Upper lobe of left lung (tissue), 6 donors: ENCODE data around the gene LIPM. TPM values are rescaled to one million over a fixed set of nuclear protein-coding genes. Genes with fewer than 3 reads are reported as not detected.

Experiments used
- ATAC-seq, 2 donors: fragments of 200-7000 bp; cut with Tn5 transposase; one replicate each; pipeline ENCODE4 v1.9.1; 2022; ENCODE audit warnings: mild to moderate bottlenecking in 2 of 2, moderate library complexity in 2 of 2; ENCODE audit not compliant: low FRiP score in 2 of 2
- DNase-seq, 2 donors: peaks; one replicate each; pipeline ENCODE4 v3.0.0-alpha.2; 2019 to 2020
- H3K27ac ChIP-seq, 4 donors: fragments of 200-600 bp; sonication (generic); one replicate each; pipeline ENCODE4 v1.5.1; 2016 to 2019
- H3K27me3 ChIP-seq, 4 donors: fragments of 200-600 bp; sonication (generic); one replicate each; pipeline ENCODE4 v1.5.1; 2017 to 2019
- H3K36me3 ChIP-seq, 4 donors: fragments of 200-600 bp; sonication (generic); one replicate each; pipeline ENCODE4 v1.5.1; 2016 to 2019
- H3K4me1 ChIP-seq, 4 donors: fragments of 200-600 bp; sonication (generic); one replicate each; pipeline ENCODE4 v1.5.1; 2018 to 2019
- H3K4me3 ChIP-seq, 4 donors: fragments of 200-600 bp; sonication (generic); one replicate each; pipeline ENCODE4 v1.5.1; 2017 to 2019; ENCODE audit warnings: mild to moderate bottlenecking in 2 of 4, moderate library complexity in 1 of 4
- H3K9me3 ChIP-seq, 4 donors: fragments of 200-600 bp; sonication (generic); one replicate each; pipeline ENCODE4 v1.5.1; 2018 to 2019
- EP300 ChIP-seq, 4 donors: sonication (generic); formaldehyde crosslinking; IDR thresholded peaks; one replicate each; pipeline ENCODE4 v1.5.1; 2017; ENCODE audit warnings: antibody characterized with exemption in 4 of 4, control low read depth in 2 of 4
- POLR2A ChIP-seq, 4 donors: fragments of 450-650 bp; IDR thresholded peaks; one replicate each; pipeline ENCODE4 v1.5.1; 2016 to 2017; ENCODE audit warnings: antibody characterized with exemption in 4 of 4, mild to moderate bottlenecking in 2 of 4
- POLR2AphosphoS5 ChIP-seq, 2 donors: sonication (generic); formaldehyde crosslinking; IDR thresholded peaks; one replicate each; pipeline ENCODE4 v1.5.1; 2017; ENCODE audit warnings: antibody characterized with exemption in 2 of 2
- WGBS, 2 donors: methylation state at CpG; one replicate each; pipeline ENCODE4 v1.1.5; 2017 to 2018; 5-methylcytosine and 5-hydroxymethylcytosine counted together
- total RNA-seq, 6 donors: library from RNA; depleted of rRNA in 4 of 6; stranded (reverse); fragments of >200 nt in 4 of 6; gene quantifications; one replicate each; pipeline versions ENCODE4 v1.1.0 to v1.2.1, GENCODE V29; 2016 to 2021
- TF ChIP-seq, protein P1 (sequence below), 6 experiments: fragments of 450-650 bp in 4 of 6; fragments of 200-600 bp in 2 of 6; sonication (generic) in 2 of 6; IDR thresholded peaks; one replicate each; pipeline ENCODE4 v1.5.1; 2016 to 2019; ENCODE audit warnings: antibody characterized with exemption in 6 of 6
- donor health status: DM: no; HTN: no; CAD: no; lungs with moderate emphysema.
- donor health status: DM: no; HTN: yes; CAD: no; lungs with severe emphysema.

LIPM gene
- total RNA-seq, 6 donors from 2014 or later, result not detected

DNA sequence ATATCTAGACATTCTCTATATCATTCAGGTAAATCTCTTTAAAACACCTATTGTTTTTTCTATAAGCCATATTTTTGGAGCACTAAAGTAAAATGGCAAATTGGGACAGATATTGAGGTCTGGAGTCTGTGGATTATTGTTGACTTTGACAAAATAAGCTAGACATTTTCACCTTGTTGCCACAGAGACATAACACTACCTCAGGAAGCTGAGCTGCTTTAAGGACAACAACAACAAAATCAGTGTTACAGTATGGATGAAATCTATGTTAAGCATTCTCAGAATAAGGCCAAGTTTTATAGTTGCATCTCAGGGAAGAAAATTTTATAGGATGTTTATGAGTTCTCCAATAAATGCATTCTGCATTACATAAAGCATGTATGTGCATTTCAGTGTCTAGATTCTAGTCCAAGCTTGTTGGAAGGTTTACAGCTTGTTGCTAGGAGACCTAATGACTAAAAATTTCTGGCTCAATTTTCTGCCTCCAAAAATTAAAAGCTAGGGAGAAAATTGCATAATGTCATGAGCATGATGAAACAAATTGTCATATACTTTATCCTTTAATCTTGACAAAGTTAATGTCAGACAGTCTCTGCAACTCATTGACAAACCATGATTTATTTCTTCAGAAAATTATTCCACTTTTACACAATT, 18.3 kb downstream of the LIPM start:
- Histone ChIP-seq H3K36me3 (no peaks in the 10 kb centered on the region), H3K4me1 (no peaks in the 10 kb centered on the region), H3K9me3 (no peaks in the 10 kb centered on the region), H3K27ac (no peak overlapping the region), H3K27me3 (no peaks in the 10 kb centered on the region), H3K4me3 (no peak overlapping the region)
- TF ChIP-seq, protein P1, sequence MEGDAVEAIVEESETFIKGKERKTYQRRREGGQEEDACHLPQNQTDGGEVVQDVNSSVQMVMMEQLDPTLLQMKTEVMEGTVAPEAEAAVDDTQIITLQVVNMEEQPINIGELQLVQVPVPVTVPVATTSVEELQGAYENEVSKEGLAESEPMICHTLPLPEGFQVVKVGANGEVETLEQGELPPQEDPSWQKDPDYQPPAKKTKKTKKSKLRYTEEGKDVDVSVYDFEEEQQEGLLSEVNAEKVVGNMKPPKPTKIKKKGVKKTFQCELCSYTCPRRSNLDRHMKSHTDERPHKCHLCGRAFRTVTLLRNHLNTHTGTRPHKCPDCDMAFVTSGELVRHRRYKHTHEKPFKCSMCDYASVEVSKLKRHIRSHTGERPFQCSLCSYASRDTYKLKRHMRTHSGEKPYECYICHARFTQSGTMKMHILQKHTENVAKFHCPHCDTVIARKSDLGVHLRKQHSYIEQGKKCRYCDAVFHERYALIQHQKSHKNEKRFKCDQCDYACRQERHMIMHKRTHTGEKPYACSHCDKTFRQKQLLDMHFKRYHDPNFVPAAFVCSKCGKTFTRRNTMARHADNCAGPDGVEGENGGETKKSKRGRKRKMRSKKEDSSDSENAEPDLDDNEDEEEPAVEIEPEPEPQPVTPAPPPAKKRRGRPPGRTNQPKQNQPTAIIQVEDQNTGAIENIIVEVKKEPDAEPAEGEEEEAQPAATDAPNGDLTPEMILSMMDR (IDR thresholded peaks at IDR 0.05), result no peak
- TF ChIP-seq EP300 (IDR thresholded peaks at IDR 0.05), result no peak
- TF ChIP-seq POLR2A (IDR thresholded peaks at IDR 0.05), result no peak
- TF ChIP-seq POLR2AphosphoS5 (IDR thresholded peaks at IDR 0.05), result no peak
- ATAC-seq, result no peak
- DNase-seq, result no peak

- H3K4me1 ChIP-seq, result no peaks in the 10 kb centered on the region
- no peak overlapping the region for H3K27ac ChIP-seq
- H3K4me3 ChIP-seq, result no peak overlapping the region
- no peak for DNase-seq
- no peak for ATAC-seq
- WGBS, 2 donors, result 73 to 83% methylated on average over 4 of the region's 4 CpGs
- no peaks in the 10 kb centered on the region for H3K27me3 ChIP-seq
- TF ChIP-seq POLR2AphosphoS5 (IDR thresholded peaks at IDR 0.05) (no peak), POLR2A (IDR thresholded peaks at IDR 0.05) (no peak), EP300 (IDR thresholded peaks at IDR 0.05) (no peak)
- TF ChIP-seq, protein P1 (IDR thresholded peaks at IDR 0.05), result no peak
- H3K36me3 ChIP-seq, result no peaks in the 10 kb centered on the region
- H3K9me3 ChIP-seq, result no peaks in the 10 kb centered on the region
Measured at GRCh38 chr10:88826388-88826787, 23.9 kb downstream of the LIPM start.

- 85 to 92% methylated on average over 2 of the region's 2 CpGs for WGBS, 2 donors
- DNase-seq, result no peak
- H3K4me3 ChIP-seq, result no peak overlapping the region
- H3K36me3 ChIP-seq, result no peaks in the 10 kb centered on the region
- H3K27ac ChIP-seq, result no peak overlapping the region
- H3K9me3 ChIP-seq, result no peaks in the 10 kb centered on the region
- TF ChIP-seq POLR2AphosphoS5 (IDR thresholded peaks at IDR 0.05) (no peak), EP300 (IDR thresholded peaks at IDR 0.05) (no peak), POLR2A (IDR thresholded peaks at IDR 0.05) (no peak)
- TF ChIP-seq, protein P1 (IDR thresholded peaks at IDR 0.05), result no peak
- no peaks in the 10 kb centered on the region for H3K4me1 ChIP-seq
- no peak for ATAC-seq
- no peaks in the 10 kb centered on the region for H3K27me3 ChIP-seq
Measured at GRCh38 chr10:88827671-88828070, 25.1 kb downstream of the LIPM start.

DNA sequence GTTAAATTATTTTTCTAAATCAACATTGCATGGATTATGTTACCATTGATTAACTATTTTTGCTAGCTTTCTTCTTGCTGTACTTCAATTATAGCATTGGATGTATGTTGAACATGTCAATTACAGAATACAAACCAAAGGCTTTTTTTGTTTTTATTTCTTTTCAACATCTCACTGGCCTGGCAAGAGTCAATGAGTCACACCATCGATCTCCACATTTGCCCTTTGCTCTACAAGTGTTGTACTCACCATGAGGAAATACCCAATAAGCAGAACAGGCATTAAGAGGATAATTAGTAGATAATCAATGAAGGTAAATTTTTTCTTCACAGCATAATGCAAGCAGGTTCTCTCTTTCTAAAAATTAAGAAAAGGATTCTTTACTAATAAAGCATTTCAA, 25.8 kb downstream of the LIPM start:
- Histone ChIP-seq H3K27me3 (no peaks in the 10 kb centered on the region), H3K27ac (no peak overlapping the region), H3K36me3 (no peaks in the 10 kb centered on the region), H3K4me1 (no peaks in the 10 kb centered on the region), H3K9me3 (no peaks in the 10 kb centered on the region), H3K4me3 (no peak overlapping the region)
- 41 to 50% methylated on average over 1 of the region's 1 CpG for whole genome bisulfite sequencing, 2 donors
- no peak for DNase-seq
- ATAC-seq, result no peak
- TF ChIP-seq EP300 (IDR thresholded peaks at IDR 0.05) (no peak), POLR2AphosphoS5 (IDR thresholded peaks at IDR 0.05) (no peak), POLR2A (IDR thresholded peaks at IDR 0.05) (no peak)
- TF ChIP-seq, protein P1 (IDR thresholded peaks at IDR 0.05), result no peak

- TF ChIP-seq EP300 (IDR thresholded peaks at IDR 0.05), result no peak
- no peak for TF ChIP-seq POLR2AphosphoS5 (IDR thresholded peaks at IDR 0.05)
- TF ChIP-seq, protein P1 (IDR thresholded peaks at IDR 0.05), result no peak
- TF ChIP-seq POLR2A (IDR thresholded peaks at IDR 0.05), result no peak
- no peaks in the 10 kb centered on the region for H3K9me3 ChIP-seq
- no peak overlapping the region for H3K27ac ChIP-seq
- ATAC-seq, result no peak
- no peak for DNase-seq
- H3K4me3 ChIP-seq, result no peak overlapping the region
- WGBS, 2 donors, result 79 to 81% methylated on average over 9 of the region's 9 CpGs
- no peaks in the 10 kb centered on the region for H3K36me3 ChIP-seq
- H3K27me3 ChIP-seq, result no peaks in the 10 kb centered on the region
- peaks cover 0 to 5% (median 1%) of the 10 kb centered on the region in 4 donors for H3K4me1 ChIP-seq
Measured at GRCh38 chr10:88830643-88831268, 28.2 kb downstream of the LIPM start.
